K562 (cell line): Measurements from ENCODE around the gene MYH9. TPM values are rescaled to one million over a fixed set of nuclear protein-coding genes. Genes with fewer than 3 reads are reported as not detected.

Experiments used
- ATAC-seq: fragments of 200-7000 bp; cut with Tn5 transposase; 3 replicates; pipeline ENCODE4 v1.9.1; 2020; ENCODE audit warnings: moderate library complexity
- BruUV-seq: library from RNA; stranded (reverse); fragments of 400-500 nt; replicated peaks from 2 replicates; lab custom pipeline; 2021; lab: Mats Ljungman, UMichigan
- CTCF ChIA-PET: fragments of 300-600 bp; formaldehyde crosslinking; extraction: SDS; loops from one replicate; lab custom pipeline; 2021; ENCODE audit warnings: low intra/inter-chr PET ratio; lab: Yijun Ruan, JAX
- POLR2A ChIA-PET: fragments of 300-600, 350-650 bp; sonication (Branson Sonifier 250); formaldehyde crosslinking; extraction: SDS; loops from one replicate; lab custom pipeline; 2021; ENCODE audit warnings: antibody characterized with exemption, inconsistent platforms; lab: Yijun Ruan, JAX
- DNase-seq, 4 experiments: peaks; one replicate each; pipeline versions ENCODE4 v3.0.0 to v3.0.0-alpha.2; 2011 to 2018; ENCODE audit warnings: low spot score in 3 of 4, mixed read lengths in 3 of 4; ENCODE audit errors: extremely low read depth in 1 of 4
- FAIRE-seq: peaks from 2 replicates; lab custom pipeline; 2011; peaks lifted over from hg19 to GRCh38; lab: Jason Lieb, UNC
- H2AFZ ChIP-seq: 2 replicates; pipeline ENCODE4 v1.6.0; 2011; ENCODE audit warnings: low read depth, low read length, control low read depth, inconsistent platforms
- H3K27ac ChIP-seq: fragments of 200-600 bp; 3 replicates; pipeline ENCODE4 v1.8.0; 2011; ENCODE audit warnings: low read depth, mild to moderate bottlenecking, control low read depth, inconsistent platforms, low read length, moderate library complexity, mixed read lengths; ENCODE audit errors: extremely low read depth
- H3K27me3 ChIP-seq, 2 experiments: fragments of 300-600 bp in 1 of 2; 2 replicates in 1 of 2; 3 replicates in 1 of 2; pipeline versions ENCODE4 v1.6.0 to v1.8.0; 2011; ENCODE audit warnings: inconsistent platforms in 2 of 2, low read length in 2 of 2, mild to moderate bottlenecking in 1 of 2, mixed read lengths in 1 of 2, moderate library complexity in 1 of 2; ENCODE audit not compliant: control insufficient read depth in 2 of 2, insufficient read depth in 2 of 2
- H3K36me3 ChIP-seq: fragments of 300-600 bp; 3 replicates; pipeline ENCODE4 v1.8.0; 2011; ENCODE audit warnings: mild to moderate bottlenecking, low read length, inconsistent platforms; ENCODE audit not compliant: control insufficient read depth, insufficient read depth
- H3K4me1 ChIP-seq, 2 experiments: fragments of 200-600 bp in 1 of 2; replicated peaks in 1 of 2; 2 replicates in 1 of 2; 3 replicates in 1 of 2; pipeline versions ENCODE4 v1.5.1 to v1.8.0; 2011; ENCODE audit warnings: inconsistent platforms in 2 of 2, low read length in 2 of 2, mild to moderate bottlenecking in 1 of 2, mixed read lengths in 1 of 2, moderate library complexity in 1 of 2; ENCODE audit not compliant: control insufficient read depth in 2 of 2, insufficient read depth in 2 of 2
- H3K4me2 ChIP-seq: 2 replicates; pipeline ENCODE4 v1.6.1; 2011; ENCODE audit warnings: low read length, control low read depth, inconsistent platforms, mixed read lengths; ENCODE audit not compliant: insufficient read depth
- H3K4me3 ChIP-seq: fragments of 200-600 bp; sonication (generic), shearing (Covaris generic); 2 replicates; pipeline ENCODE4 v1.5.1; 2016; ENCODE audit warnings: control low read depth, inconsistent platforms
- H3K79me2 ChIP-seq: fragments of 200-600 bp; 3 replicates; pipeline ENCODE4 v1.8.0; 2011; ENCODE audit warnings: low read length, inconsistent platforms; ENCODE audit not compliant: control insufficient read depth, insufficient read depth
- H3K9ac ChIP-seq, 2 experiments: 2 replicates each; pipeline versions ENCODE4 v1.6.0 to v1.6.1; 2011; ENCODE audit warnings: low read depth in 2 of 2, low read length in 2 of 2, control low read depth in 1 of 2, inconsistent platforms in 1 of 2, mild to moderate bottlenecking in 1 of 2, mixed read lengths in 1 of 2; ENCODE audit not compliant: insufficient read depth in 1 of 2
- H3K9me1 ChIP-seq: one replicate; pipeline ENCODE4 v1.6.0; 2011; ENCODE audit warnings: inconsistent platforms, mild to moderate bottlenecking, low read length, moderate library complexity; ENCODE audit not compliant: control insufficient read depth, insufficient read depth
- H3K9me3 ChIP-seq: replicated peaks from 2 replicates; pipeline ENCODE4 v1.5.1; 2011; ENCODE audit warnings: low read depth, low read length, inconsistent platforms; ENCODE audit not compliant: control insufficient read depth, insufficient read depth
- H4K20me1 ChIP-seq: replicated peaks from 2 replicates; pipeline ENCODE4 v1.6.1; 2011; ENCODE audit warnings: low read length, inconsistent platforms, mixed read lengths; ENCODE audit not compliant: control insufficient read depth, insufficient read depth
- CBFB ChIP-seq: sonication (generic); formaldehyde crosslinking; IDR thresholded peaks from 2 replicates; pipeline ENCODE4 v1.4.0; 2020; ENCODE audit warnings: mild to moderate bottlenecking, missing genetic modification reagents
- CEBPG ChIP-seq, 3 experiments: fragments of 200-800 bp in 1 of 3; sonication (Bioruptor generic) in 1 of 3; sonication (generic) in 1 of 3; formaldehyde crosslinking in 1 of 3; IDR thresholded peaks in 2 of 3; conservative IDR thresholded peaks in 1 of 3; 2 replicates each; pipeline versions ENCODE4 v1.6.1 to v1.8.0; 2016 to 2022; ENCODE audit warnings: missing compliant biosample characterization in 2 of 3, missing genetic modification characterization in 2 of 3, mild to moderate bottlenecking in 1 of 3, missing genetic modification reagents in 1 of 3
- ZNF134 ChIP-seq: fragments of 250-450 bp; sonication (Bioruptor Pico); conservative IDR thresholded peaks from 2 replicates; pipeline ENCODE4 v1.4.0; 2020
- ZNF146 ChIP-seq: IDR thresholded peaks from one replicate; pipeline ENCODE4 v1.6.1; 2018; ENCODE audit warnings: missing compliant biosample characterization; ENCODE audit not compliant: unreplicated experiment
- ZNF436 ChIP-seq: fragments of 250-450, 450-650 bp; sonication (Bioruptor Pico); formaldehyde crosslinking; IDR thresholded peaks from 2 replicates; pipeline ENCODE4 v1.7.0; 2020; ENCODE audit warnings: mild to moderate bottlenecking
- ZNF639 ChIP-seq, 2 experiments: fragments of 200-800 bp in 1 of 2; sonication (Bioruptor generic) in 1 of 2; sonication (generic) in 1 of 2; formaldehyde crosslinking in 1 of 2; IDR thresholded peaks in 1 of 2; conservative IDR thresholded peaks in 1 of 2; 2 replicates each; pipeline versions ENCODE4 v1.5.0 to v1.6.1; 2016 to 2020; ENCODE audit warnings: missing compliant biosample characterization in 1 of 2, missing genetic modification characterization in 1 of 2, missing genetic modification reagents in 1 of 2
- WGBS: fragments of 100-300 bp; shearing (Covaris generic); methylation state at CpG from one replicate; pipeline ENCODE4 v1.1.6; 2016; ENCODE audit warnings: low coverage, mixed read lengths; ENCODE audit not compliant: insufficient coverage; ENCODE audit errors: missing lambda C conversion rate; 5-methylcytosine and 5-hydroxymethylcytosine counted together
- in situ Hi-C: fragments of 300-500 bp; cut with MboI; formaldehyde crosslinking; loops from 4 replicates; pipeline ENCODE4 v1.15.0; 2018; ENCODE audit warnings: inconsistent platforms, mixed read lengths
- intact Hi-C: fragments of 100-400 bp; cut with micrococcal nuclease; formaldehyde crosslinking; loops from 2 replicates; pipeline ENCODE4 v1.14.2; 2022
- polyA plus RNA-seq, 8 experiments: library from polyadenylated mRNA; depleted of rRNA in 4 of 8; stranded (reverse) in 5 of 8; unstranded in 3 of 8; fragments of >200 nt; fragmentation: Nextera tagmentation in 2 of 8; fragmentation: Illumina TruSeq in 1 of 8; extraction: Ambion mirVana in 2 of 8; extraction: Trizol in 1 of 8; gene quantifications; 2 replicates each; pipeline versions ENCODE4 v1.2.1 to v1.2.3, GENCODE V29; 2011 to 2014; ENCODE audit warnings: inconsistent platforms in 1 of 8, missing spikeins in 1 of 8
- total RNA-seq, 7 experiments: library from RNA; depleted of rRNA in 6 of 7; stranded (reverse); fragments of >200 nt in 6 of 7; fragmentation: Illumina TruSeq in 2 of 7; extraction: Trizol in 2 of 7; gene quantifications; 2 replicates each; pipeline versions ENCODE4 v1.2.1 to v1.2.3, GENCODE V29; 2011 to 2021; ENCODE audit warnings: low replicate concordance in 1 of 7

MYH9 gene
- total and polyA plus RNA-seq, 9 of the 15 experiments (the other 6 are each of a cell fraction or from before 2014, with no cell fraction given), result 0.71 to 111 (median 24.6) TPM

DNA sequence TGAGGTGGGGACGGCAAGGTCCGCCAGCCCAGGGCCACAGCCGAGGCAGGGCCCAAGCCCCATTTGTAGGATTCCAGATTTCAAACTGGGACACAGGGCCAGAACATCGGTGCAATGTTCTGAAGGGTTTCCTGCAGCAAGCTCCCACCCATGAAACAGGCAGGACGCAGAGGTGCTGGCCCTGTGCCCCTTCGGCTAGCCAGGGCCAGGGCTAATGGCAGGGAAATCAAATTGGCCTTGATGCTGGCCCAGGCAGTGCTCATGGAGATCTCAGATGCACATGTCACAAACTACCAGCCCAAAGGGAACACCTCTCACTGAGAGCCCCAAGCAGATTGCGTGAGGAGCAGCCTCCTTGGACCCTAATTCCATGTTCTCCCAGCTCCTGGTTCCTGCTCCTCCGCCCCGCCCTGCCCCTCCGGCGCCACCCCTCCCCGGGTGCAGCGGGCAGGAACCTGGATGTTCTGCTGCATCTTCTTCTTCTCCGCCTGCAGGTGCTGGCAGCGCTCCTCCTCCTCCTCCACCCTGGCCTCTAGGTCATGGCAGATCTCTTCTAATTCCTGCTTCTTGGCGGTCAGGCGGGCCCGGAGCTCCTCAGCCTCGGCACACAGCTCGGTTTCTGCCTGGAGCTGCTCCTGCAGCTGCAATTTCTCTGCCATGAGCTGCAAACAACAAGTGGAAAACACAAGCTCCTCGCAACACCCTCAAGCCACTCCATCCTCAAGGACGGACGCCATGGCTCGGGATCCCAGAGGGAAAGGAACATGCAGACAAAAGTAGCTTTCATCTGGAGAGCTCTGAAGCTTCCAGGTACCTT, 87.2 kb downstream of the MYH9 start:
- BruUV-seq, result no TSS peak
- Histone ChIP-seq H3K4me2 (no peak overlapping the region), H3K4me3 (no peak overlapping the region), H3K27me3 (no peaks in the 10 kb centered on the region)
- FAIRE-seq, result no peak
- TF ChIP-seq CBFB (CRISPR knock-in tag) (no peak), CEBPG (CRISPR knock-in tag; IDR thresholded peaks at IDR 0.05) (no peak), CEBPG (tag; conservative IDR thresholded peaks at IDR 0.05 in 1 of 2, IDR thresholded peaks at IDR 0.05 in 1 of 2) (no peak), ZNF639 (CRISPR knock-in tag; conservative IDR thresholded peaks at IDR 0.05 in 1 of 2, IDR thresholded peaks at IDR 0.05 in 1 of 2) (no peak), ZNF146 (CRISPR knock-in tag) (no peak), ZNF134 (CRISPR knock-in tag) (no peak), ZNF436 (no peak)
- TF ChIP-seq, all 486 proteins: peak for 0
- peak overlapping the region in 1 of 2 experiments; percentile 5; a peak in 1 of 4 replicates for H3K9ac ChIP-seq
- DNase-seq (no peak), ATAC-seq (no peak)
- 87% methylated on average over 5 of the region's 24 CpGs for WGBS
- no peaks in the 10 kb centered on the region for H3K9me1 ChIP-seq
- CTCF ChIA-PET, result interaction anchor here (0.6 to 2.4 kb wide), 3 partner anchors 170 to 182 kb away, joined by 3 to 18 read pairs (median 3); no protein-coding TSS in a partner anchor
- H3K9me3 ChIP-seq, result no peaks in the 10 kb centered on the region
- no peaks in the 10 kb centered on the region; the same call in 1 of the 2 replicates for H4K20me1 ChIP-seq
- POLR2A ChIA-PET, result interaction anchor here (0.7 to 1.9 kb wide), 2 partner anchors 170 to 677 kb away, joined by 3 to 5 read pairs; no protein-coding TSS in a partner anchor
- intact Hi-C loops (loop anchor here (5.0 kb wide), 1 partner anchor 172 kb away; no protein-coding TSS in a partner anchor), in situ Hi-C loops (no loop called here)
- H3K79me2 ChIP-seq, result no peaks in the 10 kb centered on the region
- peaks cover 87% of the 10 kb centered on the region; the same call in 2 of the 3 replicates for H3K36me3 ChIP-seq
- no peaks in the 10 kb centered on the region for H3K4me1 ChIP-seq
- H2AFZ ChIP-seq, result no peak overlapping the region
- H3K27ac ChIP-seq, result no peak overlapping the region
